Keratinocyte (primary cell): ENCODE results near the gene ZNF695. TPM values are rescaled to one million over a fixed set of nuclear protein-coding genes. Genes with fewer than 3 reads are reported as not detected.
"Not testable (repeated sequence)": the region's sequence is repeated elsewhere in the genome, so short reads cannot be mapped to it uniquely, and the experiment has no call there.

Experiments used
- DNase-seq: peaks from one replicate; pipeline ENCODE4 v3.0.0-alpha.2; 2011; ENCODE audit warnings: low read depth, missing footprints, low spot score
- FAIRE-seq: peaks from 2 replicates; lab custom pipeline; 2011; peaks lifted over from hg19 to GRCh38; lab: Jason Lieb, UNC
- H2AFZ ChIP-seq: 2 replicates; pipeline ENCODE4 v1.6.0; 2012; ENCODE audit warnings: low read length, control low read depth, inconsistent platforms; ENCODE audit not compliant: control insufficient read depth
- H3K27ac ChIP-seq: 2 replicates; pipeline ENCODE4 v1.5.1; 2011; ENCODE audit warnings: low read length; ENCODE audit not compliant: control insufficient read depth, insufficient read depth
- H3K27me3 ChIP-seq: 3 replicates; pipeline ENCODE4 v1.6.0; 2011; ENCODE audit warnings: low read length; ENCODE audit not compliant: control insufficient read depth, insufficient read depth; ENCODE audit errors: extremely low read depth
- H3K36me3 ChIP-seq, 2 experiments: 2 replicates in 1 of 2; 3 replicates in 1 of 2; pipeline ENCODE4 v1.5.1; 2011; ENCODE audit warnings: low read length in 2 of 2, mild to moderate bottlenecking in 1 of 2; ENCODE audit not compliant: control insufficient read depth in 2 of 2, insufficient read depth in 2 of 2; ENCODE audit errors: extremely low read depth in 1 of 2
- H3K4me1 ChIP-seq: 3 replicates; pipeline ENCODE4 v1.5.1; 2011; ENCODE audit warnings: low read length; ENCODE audit not compliant: control insufficient read depth, insufficient read depth; ENCODE audit errors: extremely low read depth
- H3K4me2 ChIP-seq: 3 replicates; pipeline ENCODE4 v1.6.0; 2011; ENCODE audit warnings: low read depth, low read length; ENCODE audit not compliant: control insufficient read depth, insufficient read depth; ENCODE audit errors: extremely low read depth
- H3K4me3 ChIP-seq, 3 experiments: fragments of 200-600 bp in 1 of 3; sonication (generic) in 1 of 3; 2 replicates in 2 of 3; 3 replicates in 1 of 3; pipeline ENCODE4 v1.5.1; 2011 to 2016; ENCODE audit warnings: low read length in 3 of 3, mild to moderate bottlenecking in 3 of 3, control low read depth in 2 of 3, inconsistent platforms in 1 of 3, low read depth in 1 of 3, mixed read lengths in 1 of 3, mixed run types in 1 of 3, moderate library complexity in 1 of 3; ENCODE audit not compliant: control insufficient read depth in 2 of 3, insufficient read depth in 2 of 3; ENCODE audit errors: extremely low read depth in 1 of 3
- H3K79me2 ChIP-seq: 2 replicates; pipeline ENCODE4 v1.6.0; 2012; ENCODE audit warnings: low read length; ENCODE audit not compliant: control insufficient read depth, insufficient read depth
- H3K9ac ChIP-seq: 3 replicates; pipeline ENCODE4 v1.6.0; 2011; ENCODE audit warnings: low read length; ENCODE audit not compliant: control insufficient read depth, insufficient read depth; ENCODE audit errors: extremely low read depth
- H3K9me1 ChIP-seq: 3 replicates; pipeline ENCODE4 v1.6.0; 2011; ENCODE audit warnings: low read length; ENCODE audit not compliant: control insufficient read depth, insufficient read depth; ENCODE audit errors: extremely low read depth
- H3K9me3 ChIP-seq: 2 replicates; pipeline ENCODE4 v1.5.1; 2012; ENCODE audit warnings: low read depth, low read length; ENCODE audit not compliant: control insufficient read depth
- H4K20me1 ChIP-seq: 3 replicates; pipeline ENCODE4 v1.6.0; 2011; ENCODE audit warnings: low read length; ENCODE audit not compliant: control insufficient read depth, insufficient read depth; ENCODE audit errors: extremely low read depth
- EZH2 ChIP-seq: IDR thresholded peaks from one replicate; pipeline ENCODE4 v1.6.1; 2012; ENCODE audit warnings: inconsistent platforms, mild to moderate bottlenecking, low read length, moderate library complexity
- dilution Hi-C: fragments of 300-500 bp; cut with MboI; formaldehyde crosslinking; loops from one replicate; pipeline ENCODE4 v1.7.0; 2020; ENCODE audit warnings: low sequenced_read_pairs; ENCODE audit not compliant: extremely low pct_ligation_motif_present
- polyA plus RNA-seq, 5 experiments: library from polyadenylated mRNA; depleted of rRNA in 3 of 5; stranded (reverse) in 3 of 5; stranded (forward) in 1 of 5; unstranded in 1 of 5; fragments of >200 nt; gene quantifications; 1 replicate in 1 of 5; 2 replicates in 3 of 5; 3 replicates in 1 of 5; pipeline versions ENCODE4 v1.2.1 to v1.2.3, GENCODE V29; 2011 to 2012; ENCODE audit warnings: missing spikeins in 2 of 5, low read depth in 1 of 5, low replicate concordance in 1 of 5
- TF ChIP-seq, protein P1 (sequence below), 3 experiments: IDR thresholded peaks in 1 of 3; conservative IDR thresholded peaks in 1 of 3; optimal IDR thresholded peaks in 1 of 3; 2 replicates in 2 of 3; 3 replicates in 1 of 3; pipeline versions ENCODE3 to v1.5.1; 2011; ENCODE audit warnings: low read length in 3 of 3, mild to moderate bottlenecking in 3 of 3, moderate library complexity in 2 of 3, control low read depth in 1 of 3, inconsistent platforms in 1 of 3; ENCODE audit not compliant: insufficient read depth in 2 of 3; ENCODE audit errors: extremely low read depth in 1 of 3

Gene ZNF695
- polyA plus RNA-seq, 1 donor (not counting 4 experiments of a cell fraction or from before 2014, with no cell fraction given) = 0.89 TPM

DNA sequence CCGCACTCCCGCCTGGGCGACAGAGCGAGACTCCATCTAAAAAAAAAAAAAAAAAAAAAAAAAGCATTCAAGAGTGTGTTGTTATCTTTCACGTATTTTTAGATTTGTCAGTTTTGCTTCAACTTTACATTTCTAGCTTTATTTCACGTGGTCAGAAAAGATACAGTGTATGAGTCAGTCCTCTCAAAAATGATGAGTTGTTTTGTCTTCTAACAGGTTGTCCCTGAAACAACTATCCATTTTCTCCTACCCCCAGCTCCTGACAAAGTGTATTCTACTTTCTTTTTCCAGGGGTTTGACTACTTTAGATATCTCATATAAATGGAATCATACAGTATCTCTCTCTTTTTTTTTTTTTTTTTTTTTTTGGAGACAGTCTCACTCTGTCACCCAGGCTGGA is 5.5 kb upstream of the ZNF695 start:
- dilution Hi-C loops = no loop called here
- Histone ChIP-seq H3K9ac (no peak overlapping the region), H3K9me1 (no peaks in the 10 kb centered on the region), H3K27me3 (no peaks in the 10 kb centered on the region), H3K4me2 (no peak overlapping the region), H4K20me1 (no peaks in the 10 kb centered on the region), H3K9me3 (no peaks in the 10 kb centered on the region), H3K4me3 (no peak overlapping the region), H3K79me2 (no peaks in the 10 kb centered on the region), H2AFZ (no peak overlapping the region), H3K4me1 (no peaks in the 10 kb centered on the region), H3K27ac (no peak overlapping the region), H3K36me3 (no peaks in the 10 kb centered on the region)
- no peak for FAIRE-seq
- TF ChIP-seq EZH2 = no peak
- TF ChIP-seq, protein P1, sequence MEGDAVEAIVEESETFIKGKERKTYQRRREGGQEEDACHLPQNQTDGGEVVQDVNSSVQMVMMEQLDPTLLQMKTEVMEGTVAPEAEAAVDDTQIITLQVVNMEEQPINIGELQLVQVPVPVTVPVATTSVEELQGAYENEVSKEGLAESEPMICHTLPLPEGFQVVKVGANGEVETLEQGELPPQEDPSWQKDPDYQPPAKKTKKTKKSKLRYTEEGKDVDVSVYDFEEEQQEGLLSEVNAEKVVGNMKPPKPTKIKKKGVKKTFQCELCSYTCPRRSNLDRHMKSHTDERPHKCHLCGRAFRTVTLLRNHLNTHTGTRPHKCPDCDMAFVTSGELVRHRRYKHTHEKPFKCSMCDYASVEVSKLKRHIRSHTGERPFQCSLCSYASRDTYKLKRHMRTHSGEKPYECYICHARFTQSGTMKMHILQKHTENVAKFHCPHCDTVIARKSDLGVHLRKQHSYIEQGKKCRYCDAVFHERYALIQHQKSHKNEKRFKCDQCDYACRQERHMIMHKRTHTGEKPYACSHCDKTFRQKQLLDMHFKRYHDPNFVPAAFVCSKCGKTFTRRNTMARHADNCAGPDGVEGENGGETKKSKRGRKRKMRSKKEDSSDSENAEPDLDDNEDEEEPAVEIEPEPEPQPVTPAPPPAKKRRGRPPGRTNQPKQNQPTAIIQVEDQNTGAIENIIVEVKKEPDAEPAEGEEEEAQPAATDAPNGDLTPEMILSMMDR (optimal IDR thresholded peaks at IDR 0.05 in 1 of 3, IDR thresholded peaks at IDR 0.05 in 1 of 3, conservative IDR thresholded peaks at IDR 0.05 in 1 of 3; ENCODE audit: extremely low read depth in 1 of 3, insufficient read depth in 2 of 3, low read length in 3 of 3) = no peak
- DNase-seq = no peak

DNA sequence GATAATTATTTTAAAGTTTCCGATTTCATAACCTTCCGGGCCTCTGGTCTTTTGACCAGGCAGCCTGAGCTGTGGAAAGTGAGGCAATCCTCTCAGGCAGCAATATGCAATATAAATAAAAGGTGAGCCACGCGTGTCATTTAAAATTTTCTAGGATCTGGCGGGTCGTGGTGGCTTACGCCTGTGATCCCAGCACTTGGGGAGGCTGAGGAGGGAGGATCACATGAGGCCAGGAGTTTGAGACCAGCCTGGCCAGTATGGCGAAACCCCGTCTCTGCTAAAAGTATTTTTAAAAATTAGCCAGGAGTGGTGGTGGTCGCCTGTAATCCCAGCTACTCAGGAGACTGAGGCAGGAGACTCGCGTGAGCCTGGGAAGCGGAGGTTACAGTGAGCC is 546 bp upstream of the ZNF695 start:
- H3K27me3 ChIP-seq = peaks cover 4% of the 10 kb centered on the region
- peak overlapping the region in 1 of 3 experiments; percentile 72 for H3K4me3 ChIP-seq
- no peak for FAIRE-seq
- dilution Hi-C loops = no loop called here
- no peak for TF ChIP-seq EZH2
- TF ChIP-seq, protein P1 (optimal IDR thresholded peaks at IDR 0.05 in 1 of 3, IDR thresholded peaks at IDR 0.05 in 1 of 3, conservative IDR thresholded peaks at IDR 0.05 in 1 of 3; ENCODE audit: extremely low read depth in 1 of 3, insufficient read depth in 2 of 3, low read length in 3 of 3) = no peak
- no peaks in the 10 kb centered on the region for H4K20me1 ChIP-seq
- no peaks in the 10 kb centered on the region for H3K79me2 ChIP-seq
- no peaks in the 10 kb centered on the region for H3K36me3 ChIP-seq
- H3K27ac ChIP-seq = no peak overlapping the region
- peak overlapping the region; percentile 54 for H3K4me2 ChIP-seq
- no peaks in the 10 kb centered on the region for H3K9me1 ChIP-seq
- no peak overlapping the region for H2AFZ ChIP-seq
- no peaks in the 10 kb centered on the region for H3K9me3 ChIP-seq
- DNase-seq = no peak
- no peak overlapping the region for H3K9ac ChIP-seq
- H3K4me1 ChIP-seq = no peaks in the 10 kb centered on the region

DNA sequence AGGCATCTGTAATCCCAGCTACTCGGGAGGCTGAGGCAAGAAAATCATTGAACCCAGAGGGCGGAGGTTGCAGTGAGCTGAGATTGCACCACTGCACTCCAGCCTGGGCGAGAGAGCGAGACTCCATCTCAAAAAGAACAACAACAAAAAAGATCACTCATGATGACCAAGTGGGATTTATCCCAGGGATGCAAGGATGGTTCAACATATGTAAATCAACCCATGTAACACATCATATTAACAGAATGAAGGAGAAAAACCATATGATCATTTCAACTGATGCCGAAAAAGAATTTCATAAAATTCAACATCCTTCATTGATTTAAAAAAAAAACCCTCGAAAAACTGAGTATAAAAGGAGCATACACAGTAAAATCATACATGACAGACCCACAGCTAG is 3.8 kb downstream of the ZNF695 start:
- H3K4me3 ChIP-seq, FAIRE-seq, H3K27ac ChIP-seq, H4K20me1 ChIP-seq, H3K4me1 ChIP-seq, DNase-seq, H3K4me2 ChIP-seq, H3K36me3 ChIP-seq, H3K9ac ChIP-seq, H3K9me1 ChIP-seq, dilution Hi-C loops, H3K79me2 ChIP-seq, H3K9me3 ChIP-seq, H3K27me3 ChIP-seq, H2AFZ ChIP-seq: not testable (repeated sequence)
